ENCODE results near the gene GRHL1. TPM values are rescaled to one million over a fixed set of nuclear protein-coding genes. Genes with fewer than 3 reads are reported as not detected.

The GRHL1 gene
- total and polyA plus RNA-seq, 8 donors, result 2.4 to 7.3 (median 5.5) TPM

GRCh38 chr2:9946818-9947217, 4.7 kb upstream of the GRHL1 start:
- H3K27ac ChIP-seq, result no peak overlapping the region
- peaks cover 0 to 11% of the 10 kb centered on the region in 2 donors for H3K4me1 ChIP-seq
- ATAC-seq (no peak), DNase-seq (no peak)
- H3K4me3 ChIP-seq, result no peak overlapping the region
- H3K36me3 ChIP-seq, result no peaks in the 10 kb centered on the region
- no peak for TF ChIP-seq CTCF (IDR thresholded peaks at IDR 0.05)
- H3K9me3 ChIP-seq, result no peaks in the 10 kb centered on the region
- H3K27me3 ChIP-seq, result peaks cover 0 to 61% of the 10 kb centered on the region in 2 donors
- intact Hi-C loops (cut with DNase I), result no loop called here

DNA sequence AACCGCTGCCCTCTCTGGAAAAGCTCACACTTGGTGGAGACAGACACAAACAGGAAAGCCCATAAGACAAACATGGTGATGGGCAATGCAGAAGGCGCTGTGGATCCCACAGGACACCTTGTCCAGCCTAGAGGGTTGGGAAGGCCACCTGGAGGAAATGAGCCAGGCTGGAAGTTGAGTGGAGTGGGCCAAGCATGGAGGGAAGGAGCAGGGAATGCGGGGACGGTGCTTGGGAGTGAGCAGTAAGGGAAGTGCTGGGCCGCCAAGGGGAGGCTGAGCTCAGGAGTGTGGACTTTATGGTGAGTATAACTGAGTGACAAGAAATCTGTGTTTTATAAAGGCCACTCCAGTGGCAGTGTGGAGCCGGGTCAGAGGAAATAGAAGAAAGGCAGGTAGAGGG, 2.8 kb upstream of the GRHL1 start:
- no peak for ATAC-seq
- Histone ChIP-seq H3K4me1 (peaks cover 0 to 25% of the 10 kb centered on the region in 2 donors), H3K27me3 (peaks cover 0 to 80% of the 10 kb centered on the region in 2 donors), H3K4me3 (no peak overlapping the region), H3K9me3 (no peaks in the 10 kb centered on the region), H3K27ac (no peak overlapping the region), H3K36me3 (no peaks in the 10 kb centered on the region)
- no peak for TF ChIP-seq CTCF (IDR thresholded peaks at IDR 0.05)
- intact Hi-C loops (cut with DNase I), result no loop called here
- DNase-seq, result no peak

- intact Hi-C loops (cut with DNase I), result no loop called here
- no peak for ATAC-seq
- Histone ChIP-seq H3K36me3 (no peaks in the 10 kb centered on the region), H3K9me3 (no peaks in the 10 kb centered on the region), H3K27ac (no peak overlapping the region), H3K4me1 (peaks cover 0 to 29% of the 10 kb centered on the region in 2 donors), H3K4me3 (no peak overlapping the region), H3K27me3 (peaks cover 0 to 79% of the 10 kb centered on the region in 2 donors)
- TF ChIP-seq CTCF (IDR thresholded peaks at IDR 0.05), result no peak
- DNase-seq, result no peak
Observed at GRCh38 chr2:9949239-9949991, 2.1 kb upstream of the GRHL1 start.

GRCh38 chr2:9949992-9950520, 1.4 kb upstream of the GRHL1 start:
- H3K9me3 ChIP-seq, result no peaks in the 10 kb centered on the region
- TF ChIP-seq CTCF (IDR thresholded peaks at IDR 0.05), result no peak
- intact Hi-C loops (cut with DNase I), result no loop called here
- peaks cover 0 to 30% of the 10 kb centered on the region in 2 donors for H3K4me1 ChIP-seq
- H3K27me3 ChIP-seq, result peaks cover 0 to 79% of the 10 kb centered on the region in 2 donors
- ATAC-seq, result no peak
- no peak overlapping the region for H3K4me3 ChIP-seq
- H3K36me3 ChIP-seq, result no peaks in the 10 kb centered on the region
- no peak for DNase-seq
- no peak overlapping the region for H3K27ac ChIP-seq

- DNase-seq (peak in 3 of 4 donors; percentile 47 to 86 (median 55)), ATAC-seq (peak; percentile 25)
- Histone ChIP-seq H3K27me3 (peaks cover 0 to 79% of the 10 kb centered on the region in 2 donors), H3K27ac (peak overlapping the region in 1 of 2 donors; percentile 67), H3K4me3 (peak overlapping the region; percentile 40 to 58), H3K4me1 (peaks cover 0 to 30% of the 10 kb centered on the region in 2 donors), H3K9me3 (no peaks in the 10 kb centered on the region), H3K36me3 (no peaks in the 10 kb centered on the region)
- no peak for TF ChIP-seq CTCF (IDR thresholded peaks at IDR 0.05)
- intact Hi-C loops (cut with DNase I), result no loop called here
Observed at GRCh38 chr2:9950521-9951271, 797 bp upstream of the GRHL1 start.
